HEK293 (cell line): ENCODE measurements around the gene CNTLN.

Source experiments
- EGR2 ChIP-seq: fragments of 450-650 bp; formaldehyde crosslinking; IDR thresholded peaks from 2 replicates; pipeline ENCODE4 v1.5.1; 2016; ENCODE audit warnings: low read depth, missing biosample characterization, missing genetic modification characterization
- GLIS1 ChIP-seq: fragments of 450-650 bp; formaldehyde crosslinking; IDR thresholded peaks from 2 replicates; pipeline ENCODE4 v1.5.1; 2016; ENCODE audit warnings: missing biosample characterization, missing genetic modification characterization
- GLIS2 ChIP-seq: fragments of 450-650 bp; formaldehyde crosslinking; IDR thresholded peaks from 2 replicates; pipeline ENCODE4 v1.5.1; 2016; ENCODE audit warnings: missing biosample characterization, missing genetic modification characterization
- HOXA7 ChIP-seq: sonication (generic); formaldehyde crosslinking; IDR thresholded peaks from 2 replicates; pipeline ENCODE4 v1.8.1; 2022; ENCODE audit warnings: missing genetic modification reagents, borderline replicate concordance
- HOXD13 ChIP-seq: sonication (generic); formaldehyde crosslinking; IDR thresholded peaks from 2 replicates; pipeline ENCODE4 v1.8.0; 2022; ENCODE audit warnings: missing genetic modification reagents, borderline replicate concordance
- KLF10 ChIP-seq: fragments of 450-650 bp; IDR thresholded peaks from 2 replicates; pipeline ENCODE4 v1.5.1; 2018; ENCODE audit warnings: missing biosample characterization, mild to moderate bottlenecking, missing genetic modification characterization
- KLF7 ChIP-seq: fragments of 450-650 bp; formaldehyde crosslinking; IDR thresholded peaks from 2 replicates; pipeline ENCODE4 v1.5.1; 2016; ENCODE audit warnings: missing biosample characterization, missing genetic modification characterization, borderline replicate concordance
- OSR2 ChIP-seq: fragments of 450-650 bp; formaldehyde crosslinking; IDR thresholded peaks from 2 replicates; pipeline ENCODE4 v1.5.1; 2016; ENCODE audit warnings: missing biosample characterization, missing genetic modification characterization
- SALL2 ChIP-seq: fragments of 450-650 bp; formaldehyde crosslinking; IDR thresholded peaks from 2 replicates; pipeline ENCODE4 v1.5.0; 2017; ENCODE audit warnings: missing biosample characterization, mild to moderate bottlenecking, missing genetic modification characterization, borderline replicate concordance
- SCRT2 ChIP-seq: fragments of 450-650 bp; formaldehyde crosslinking; IDR thresholded peaks from 2 replicates; pipeline ENCODE4 v1.5.1; 2016; ENCODE audit warnings: missing biosample characterization, missing genetic modification characterization
- SETDB1 ChIP-seq: IDR thresholded peaks from one replicate; pipeline ENCODE4 v1.6.1; 2017; ENCODE audit warnings: mild to moderate bottlenecking, low read length, moderate library complexity, mixed read lengths; ENCODE audit not compliant: insufficient read length
- ZBTB1 ChIP-seq: fragments of 450-650 bp; formaldehyde crosslinking; IDR thresholded peaks from 2 replicates; pipeline ENCODE4 v1.5.1; 2016; ENCODE audit warnings: missing biosample characterization, missing genetic modification characterization
- ZBTB48 ChIP-seq: fragments of 450-650 bp; formaldehyde crosslinking; IDR thresholded peaks from 2 replicates; pipeline ENCODE4 v1.5.1; 2016; ENCODE audit warnings: missing biosample characterization, missing genetic modification characterization
- ZFP41 ChIP-seq: fragments of 450-650 bp; formaldehyde crosslinking; IDR thresholded peaks from 2 replicates; pipeline ENCODE4 v1.5.1; 2016; ENCODE audit warnings: missing biosample characterization, missing genetic modification characterization, borderline replicate concordance
- ZNF391 ChIP-seq: fragments of 450-650 bp; formaldehyde crosslinking; IDR thresholded peaks from 2 replicates; pipeline ENCODE4 v1.5.1; 2016; ENCODE audit warnings: low read depth, missing biosample characterization, missing genetic modification characterization, borderline replicate concordance
- ZNF501 ChIP-seq: fragments of 450-650 bp; formaldehyde crosslinking; IDR thresholded peaks from 2 replicates; pipeline ENCODE4 v1.5.1; 2016; ENCODE audit warnings: missing biosample characterization, missing genetic modification characterization
- ZNF530 ChIP-seq: fragments of 450-650 bp; formaldehyde crosslinking; IDR thresholded peaks from 2 replicates; pipeline ENCODE4 v1.5.1; 2016; ENCODE audit warnings: low read depth, missing biosample characterization, missing genetic modification characterization
- ZNF558 ChIP-seq: fragments of 450-650 bp; formaldehyde crosslinking; IDR thresholded peaks from 2 replicates; pipeline ENCODE4 v1.5.1; 2016; ENCODE audit warnings: missing biosample characterization, missing genetic modification characterization
- ZNF561 ChIP-seq: fragments of 450-650 bp; IDR thresholded peaks from 2 replicates; pipeline ENCODE4 v1.5.1; 2018; ENCODE audit warnings: missing biosample characterization, missing genetic modification characterization, borderline replicate concordance
- ZNF610 ChIP-seq: fragments of 450-650 bp; formaldehyde crosslinking; IDR thresholded peaks from 2 replicates; pipeline ENCODE4 v1.5.1; 2016; ENCODE audit warnings: missing biosample characterization, missing genetic modification characterization, borderline replicate concordance
- ZNF664 ChIP-seq: fragments of 450-650 bp; formaldehyde crosslinking; IDR thresholded peaks from 2 replicates; pipeline ENCODE4 v1.5.1; 2016; ENCODE audit warnings: missing biosample characterization, missing genetic modification characterization
- ZSCAN23 ChIP-seq: fragments of 450-650 bp; formaldehyde crosslinking; IDR thresholded peaks from 2 replicates; pipeline ENCODE4 v1.5.1; 2016; ENCODE audit warnings: missing biosample characterization, missing genetic modification characterization
- TF ChIP-seq, protein P1 (sequence below): IDR thresholded peaks from 2 replicates; pipeline ENCODE4 v1.6.1; 2011; ENCODE audit warnings: mild to moderate bottlenecking, low read depth, low read length, borderline replicate concordance
- TF ChIP-seq, protein P2 (sequence below): fragments of 450-650 bp; formaldehyde crosslinking; IDR thresholded peaks from 2 replicates; pipeline ENCODE4 v1.5.1; 2016; ENCODE audit warnings: missing biosample characterization, missing genetic modification characterization
- TF ChIP-seq, protein P3 (sequence below): fragments of 450-650 bp; formaldehyde crosslinking; IDR thresholded peaks from 2 replicates; pipeline ENCODE4 v1.5.1; 2016; ENCODE audit warnings: missing biosample characterization, missing genetic modification characterization, borderline replicate concordance
- TF ChIP-seq, protein P4 (sequence below): fragments of 450-650 bp; formaldehyde crosslinking; conservative IDR thresholded peaks from 2 replicates; pipeline ENCODE4 v1.5.1; 2016; ENCODE audit warnings: low read depth, missing biosample characterization, missing genetic modification characterization

CNTLN gene

DNA sequence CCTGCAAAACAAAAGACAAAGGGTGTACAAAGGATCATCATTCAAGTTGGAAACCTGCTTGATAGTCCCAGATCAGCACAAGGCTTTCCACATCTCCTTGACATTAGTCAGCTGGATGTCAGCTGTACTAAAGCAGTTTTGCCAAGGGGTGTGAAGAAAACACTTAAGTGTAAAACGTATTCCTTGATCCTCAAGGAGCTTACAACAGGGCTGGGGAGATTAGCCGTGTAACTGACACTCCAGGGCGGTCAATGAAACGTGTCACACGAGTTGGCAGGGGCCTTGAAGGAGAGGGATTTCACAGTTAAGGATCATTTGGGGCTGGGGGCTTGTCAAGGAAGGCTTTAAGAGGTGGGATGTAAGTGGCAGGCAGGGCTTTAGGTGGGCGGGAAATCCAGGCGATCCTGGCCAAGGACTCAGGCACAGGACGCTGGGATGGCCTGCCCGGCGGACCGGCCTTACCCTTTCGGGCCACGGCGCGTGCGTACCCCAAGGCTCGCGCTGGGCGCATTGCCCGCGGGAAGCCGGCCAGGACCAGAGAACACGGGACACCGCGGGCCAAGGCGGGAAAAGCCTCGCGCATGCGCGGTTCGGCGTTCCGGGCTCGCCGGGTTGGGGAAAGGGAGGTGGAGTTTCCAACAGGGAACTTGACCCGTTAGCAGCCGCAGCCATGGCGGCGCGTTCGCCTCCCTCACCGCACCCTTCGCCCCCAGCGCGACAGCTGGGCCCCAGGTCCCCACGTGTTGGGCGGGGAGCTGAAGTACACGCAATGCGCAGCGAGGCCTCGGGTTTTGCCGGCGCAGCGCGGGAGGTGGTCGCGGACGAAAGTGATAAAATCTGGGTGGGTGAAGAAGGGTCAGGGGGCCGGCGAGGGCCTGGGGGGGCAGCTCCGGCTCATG is at the start of gene CNTLN (continued):
- peak; percentile 39; the same call in 1 of the 2 replicates for TF ChIP-seq ZNF391 (tag by site-specific recombination)
- no peak; the same call in 1 of the 2 replicates for TF ChIP-seq KLF10
- TF ChIP-seq ZBTB48, result no peak
- TF ChIP-seq, protein P1, sequence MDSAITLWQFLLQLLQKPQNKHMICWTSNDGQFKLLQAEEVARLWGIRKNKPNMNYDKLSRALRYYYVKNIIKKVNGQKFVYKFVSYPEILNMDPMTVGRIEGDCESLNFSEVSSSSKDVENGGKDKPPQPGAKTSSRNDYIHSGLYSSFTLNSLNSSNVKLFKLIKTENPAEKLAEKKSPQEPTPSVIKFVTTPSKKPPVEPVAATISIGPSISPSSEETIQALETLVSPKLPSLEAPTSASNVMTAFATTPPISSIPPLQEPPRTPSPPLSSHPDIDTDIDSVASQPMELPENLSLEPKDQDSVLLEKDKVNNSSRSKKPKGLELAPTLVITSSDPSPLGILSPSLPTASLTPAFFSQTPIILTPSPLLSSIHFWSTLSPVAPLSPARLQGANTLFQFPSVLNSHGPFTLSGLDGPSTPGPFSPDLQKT, result no peak
- no peak for TF ChIP-seq ZFP41 (tag by site-specific recombination)
- peak; percentile 91 for TF ChIP-seq GLIS2 (tag by site-specific recombination)
- TF ChIP-seq ZSCAN23 (tag by site-specific recombination), result no peak
- TF ChIP-seq, protein P2, sequence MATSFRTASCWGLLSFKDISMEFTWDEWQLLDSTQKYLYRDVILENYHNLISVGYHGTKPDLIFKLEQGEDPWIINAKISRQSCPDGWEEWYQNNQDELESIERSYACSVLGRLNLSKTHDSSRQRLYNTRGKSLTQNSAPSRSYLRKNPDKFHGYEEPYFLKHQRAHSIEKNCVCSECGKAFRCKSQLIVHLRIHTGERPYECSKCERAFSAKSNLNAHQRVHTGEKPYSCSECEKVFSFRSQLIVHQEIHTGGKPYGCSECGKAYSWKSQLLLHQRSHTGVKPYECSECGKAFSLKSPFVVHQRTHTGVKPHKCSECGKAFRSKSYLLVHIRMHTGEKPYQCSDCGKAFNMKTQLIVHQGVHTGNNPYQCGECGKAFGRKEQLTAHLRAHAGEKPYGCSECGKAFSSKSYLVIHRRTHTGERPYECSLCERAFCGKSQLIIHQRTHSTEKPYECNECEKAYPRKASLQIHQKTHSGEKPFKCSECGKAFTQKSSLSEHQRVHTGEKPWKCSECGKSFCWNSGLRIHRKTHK (tag by site-specific recombination), result no peak
- no peak for TF ChIP-seq ZBTB1 (tag by site-specific recombination)
- no peak for TF ChIP-seq HOXA7
- TF ChIP-seq, protein P3, sequence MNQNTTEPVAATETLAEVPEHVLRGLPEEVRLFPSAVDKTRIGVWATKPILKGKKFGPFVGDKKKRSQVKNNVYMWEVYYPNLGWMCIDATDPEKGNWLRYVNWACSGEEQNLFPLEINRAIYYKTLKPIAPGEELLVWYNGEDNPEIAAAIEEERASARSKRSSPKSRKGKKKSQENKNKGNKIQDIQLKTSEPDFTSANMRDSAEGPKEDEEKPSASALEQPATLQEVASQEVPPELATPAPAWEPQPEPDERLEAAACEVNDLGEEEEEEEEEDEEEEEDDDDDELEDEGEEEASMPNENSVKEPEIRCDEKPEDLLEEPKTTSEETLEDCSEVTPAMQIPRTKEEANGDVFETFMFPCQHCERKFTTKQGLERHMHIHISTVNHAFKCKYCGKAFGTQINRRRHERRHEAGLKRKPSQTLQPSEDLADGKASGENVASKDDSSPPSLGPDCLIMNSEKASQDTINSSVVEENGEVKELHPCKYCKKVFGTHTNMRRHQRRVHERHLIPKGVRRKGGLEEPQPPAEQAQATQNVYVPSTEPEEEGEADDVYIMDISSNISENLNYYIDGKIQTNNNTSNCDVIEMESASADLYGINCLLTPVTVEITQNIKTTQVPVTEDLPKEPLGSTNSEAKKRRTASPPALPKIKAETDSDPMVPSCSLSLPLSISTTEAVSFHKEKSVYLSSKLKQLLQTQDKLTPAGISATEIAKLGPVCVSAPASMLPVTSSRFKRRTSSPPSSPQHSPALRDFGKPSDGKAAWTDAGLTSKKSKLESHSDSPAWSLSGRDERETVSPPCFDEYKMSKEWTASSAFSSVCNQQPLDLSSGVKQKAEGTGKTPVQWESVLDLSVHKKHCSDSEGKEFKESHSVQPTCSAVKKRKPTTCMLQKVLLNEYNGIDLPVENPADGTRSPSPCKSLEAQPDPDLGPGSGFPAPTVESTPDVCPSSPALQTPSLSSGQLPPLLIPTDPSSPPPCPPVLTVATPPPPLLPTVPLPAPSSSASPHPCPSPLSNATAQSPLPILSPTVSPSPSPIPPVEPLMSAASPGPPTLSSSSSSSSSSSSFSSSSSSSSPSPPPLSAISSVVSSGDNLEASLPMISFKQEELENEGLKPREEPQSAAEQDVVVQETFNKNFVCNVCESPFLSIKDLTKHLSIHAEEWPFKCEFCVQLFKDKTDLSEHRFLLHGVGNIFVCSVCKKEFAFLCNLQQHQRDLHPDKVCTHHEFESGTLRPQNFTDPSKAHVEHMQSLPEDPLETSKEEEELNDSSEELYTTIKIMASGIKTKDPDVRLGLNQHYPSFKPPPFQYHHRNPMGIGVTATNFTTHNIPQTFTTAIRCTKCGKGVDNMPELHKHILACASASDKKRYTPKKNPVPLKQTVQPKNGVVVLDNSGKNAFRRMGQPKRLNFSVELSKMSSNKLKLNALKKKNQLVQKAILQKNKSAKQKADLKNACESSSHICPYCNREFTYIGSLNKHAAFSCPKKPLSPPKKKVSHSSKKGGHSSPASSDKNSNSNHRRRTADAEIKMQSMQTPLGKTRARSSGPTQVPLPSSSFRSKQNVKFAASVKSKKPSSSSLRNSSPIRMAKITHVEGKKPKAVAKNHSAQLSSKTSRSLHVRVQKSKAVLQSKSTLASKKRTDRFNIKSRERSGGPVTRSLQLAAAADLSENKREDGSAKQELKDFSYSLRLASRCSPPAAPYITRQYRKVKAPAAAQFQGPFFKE, result no peak
- TF ChIP-seq ZNF610 (tag by site-specific recombination), result 0 out of 2 replicates have a peak, but pooled peaks have one; percentile 15
- TF ChIP-seq SALL2 (tag by site-specific recombination), result no peak
- TF ChIP-seq, protein P4, sequence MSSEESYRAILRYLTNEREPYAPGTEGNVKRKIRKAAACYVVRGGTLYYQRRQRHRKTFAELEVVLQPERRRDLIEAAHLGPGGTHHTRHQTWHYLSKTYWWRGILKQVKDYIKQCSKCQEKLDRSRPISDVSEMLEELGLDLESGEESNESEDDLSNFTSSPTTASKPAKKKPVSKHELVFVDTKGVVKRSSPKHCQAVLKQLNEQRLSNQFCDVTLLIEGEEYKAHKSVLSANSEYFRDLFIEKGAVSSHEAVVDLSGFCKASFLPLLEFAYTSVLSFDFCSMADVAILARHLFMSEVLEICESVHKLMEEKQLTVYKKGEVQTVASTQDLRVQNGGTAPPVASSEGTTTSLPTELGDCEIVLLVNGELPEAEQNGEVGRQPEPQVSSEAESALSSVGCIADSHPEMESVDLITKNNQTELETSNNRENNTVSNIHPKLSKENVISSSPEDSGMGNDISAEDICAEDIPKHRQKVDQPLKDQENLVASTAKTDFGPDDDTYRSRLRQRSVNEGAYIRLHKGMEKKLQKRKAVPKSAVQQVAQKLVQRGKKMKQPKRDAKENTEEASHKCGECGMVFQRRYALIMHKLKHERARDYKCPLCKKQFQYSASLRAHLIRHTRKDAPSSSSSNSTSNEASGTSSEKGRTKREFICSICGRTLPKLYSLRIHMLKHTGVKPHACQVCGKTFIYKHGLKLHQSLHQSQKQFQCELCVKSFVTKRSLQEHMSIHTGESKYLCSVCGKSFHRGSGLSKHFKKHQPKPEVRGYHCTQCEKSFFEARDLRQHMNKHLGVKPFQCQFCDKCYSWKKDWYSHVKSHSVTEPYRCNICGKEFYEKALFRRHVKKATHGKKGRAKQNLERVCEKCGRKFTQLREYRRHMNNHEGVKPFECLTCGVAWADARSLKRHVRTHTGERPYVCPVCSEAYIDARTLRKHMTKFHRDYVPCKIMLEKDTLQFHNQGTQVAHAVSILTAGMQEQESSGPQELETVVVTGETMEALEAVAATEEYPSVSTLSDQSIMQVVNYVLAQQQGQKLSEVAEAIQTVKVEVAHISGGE (tag by site-specific recombination), result peak; percentile 67
- TF ChIP-seq SETDB1, result no peak
- TF ChIP-seq ZNF561 (tag by site-specific recombination), result no peak
- no peak for TF ChIP-seq ZNF664
- TF ChIP-seq ZNF558 (tag by site-specific recombination), result no peak
- no peak; the same call in 1 of the 2 replicates for TF ChIP-seq SCRT2 (tag by site-specific recombination)
- TF ChIP-seq ZNF530 (tag by site-specific recombination), result no peak
- peak; percentile 51; the same call in 1 of the 2 replicates for TF ChIP-seq KLF7
- TF ChIP-seq GLIS1, result 0 out of 2 replicates have a peak, but pooled peaks have one; percentile 35
- TF ChIP-seq ZNF501 (tag by site-specific recombination), result peak; percentile 74; the same call in 1 of the 2 replicates
- no peak for TF ChIP-seq EGR2 (tag by site-specific recombination)
- 0 out of 2 replicates have a peak, but pooled peaks have one; percentile 26 for TF ChIP-seq HOXD13 (CRISPR knock-in tag)
- no peak for TF ChIP-seq OSR2 (tag by site-specific recombination)
